ENCODE data around the gene RBM6. TPM values are rescaled to one million over a fixed set of nuclear protein-coding genes. Genes with fewer than 3 reads are reported as not detected.

RBM6 gene
- total RNA-seq, 1 experiment from 2014 or later: 118 TPM

DNA sequence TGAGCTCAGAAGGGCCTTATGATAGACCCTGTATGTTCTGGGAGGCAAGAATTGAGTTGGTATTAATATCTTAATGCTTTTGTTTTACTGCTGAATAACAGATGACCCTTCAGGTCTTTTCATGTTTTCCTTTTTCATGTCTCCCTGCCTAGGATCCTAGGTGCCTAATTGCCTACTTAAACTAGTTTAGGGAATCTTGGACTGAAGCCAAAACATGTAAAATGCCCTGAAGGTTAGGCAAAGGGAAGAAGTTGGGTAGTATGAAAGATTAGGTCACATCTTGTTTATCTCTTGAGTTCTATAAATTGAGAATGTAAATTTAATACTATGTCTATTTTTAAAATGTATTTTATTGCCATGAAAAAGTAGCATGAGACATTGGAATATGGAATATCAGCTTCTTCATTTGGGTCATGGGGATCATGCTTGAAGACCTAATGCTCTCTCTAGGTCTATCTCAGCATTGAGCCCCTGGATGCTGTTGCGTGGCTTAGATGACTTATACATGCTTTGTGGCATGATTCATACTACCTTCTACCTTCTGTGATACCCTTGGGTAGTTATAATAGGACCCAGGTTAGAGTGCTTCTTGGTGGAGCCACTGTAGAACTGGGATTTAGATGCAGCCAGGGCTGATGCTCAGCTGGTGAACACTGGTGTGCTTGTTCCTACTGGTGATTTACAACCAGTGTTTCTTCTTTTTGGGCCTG, 26.4 kb downstream of the RBM6 start:
- ChIA-PET POLR2A (no interaction called here), CTCF (no interaction called here)
- Mint-ChIP-seq H3K4me1 (peaks cover 5% of the 10 kb centered on the region), H3K9me3 (no peaks in the 10 kb centered on the region), H3K27ac (no peak overlapping the region), H3K36me3 (peaks cover 21% of the 10 kb centered on the region), H3K4me3 (no peak overlapping the region), H3K27me3 (ENCODE audit: low read depth) (no peaks in the 10 kb centered on the region)
- TF ChIP-seq, protein P1, sequence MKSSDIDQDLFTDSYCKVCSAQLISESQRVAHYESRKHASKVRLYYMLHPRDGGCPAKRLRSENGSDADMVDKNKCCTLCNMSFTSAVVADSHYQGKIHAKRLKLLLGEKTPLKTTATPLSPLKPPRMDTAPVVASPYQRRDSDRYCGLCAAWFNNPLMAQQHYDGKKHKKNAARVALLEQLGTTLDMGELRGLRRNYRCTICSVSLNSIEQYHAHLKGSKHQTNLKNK (CRISPR knock-in tag; IDR thresholded peaks at IDR 0.05): no peak
- no peak for TF ChIP-seq TP53 (CRISPR knock-in tag; IDR thresholded peaks at IDR 0.05)
- no peak for TF ChIP-seq ZNF219 (CRISPR knock-in tag; IDR thresholded peaks at IDR 0.05; ENCODE audit: borderline replicate concordance)
- no peak for TF ChIP-seq CBFB (CRISPR knock-in tag; IDR thresholded peaks at IDR 0.05; ENCODE audit: low read depth)
- no peak for TF ChIP-seq EMX1 (CRISPR knock-in tag; IDR thresholded peaks at IDR 0.05)
- no peak for TF ChIP-seq HMGA2 (CRISPR knock-in tag; IDR thresholded peaks at IDR 0.05)
- no peak for TF ChIP-seq USF2 (CRISPR knock-in tag; IDR thresholded peaks at IDR 0.05)
- TF ChIP-seq, protein P2, sequence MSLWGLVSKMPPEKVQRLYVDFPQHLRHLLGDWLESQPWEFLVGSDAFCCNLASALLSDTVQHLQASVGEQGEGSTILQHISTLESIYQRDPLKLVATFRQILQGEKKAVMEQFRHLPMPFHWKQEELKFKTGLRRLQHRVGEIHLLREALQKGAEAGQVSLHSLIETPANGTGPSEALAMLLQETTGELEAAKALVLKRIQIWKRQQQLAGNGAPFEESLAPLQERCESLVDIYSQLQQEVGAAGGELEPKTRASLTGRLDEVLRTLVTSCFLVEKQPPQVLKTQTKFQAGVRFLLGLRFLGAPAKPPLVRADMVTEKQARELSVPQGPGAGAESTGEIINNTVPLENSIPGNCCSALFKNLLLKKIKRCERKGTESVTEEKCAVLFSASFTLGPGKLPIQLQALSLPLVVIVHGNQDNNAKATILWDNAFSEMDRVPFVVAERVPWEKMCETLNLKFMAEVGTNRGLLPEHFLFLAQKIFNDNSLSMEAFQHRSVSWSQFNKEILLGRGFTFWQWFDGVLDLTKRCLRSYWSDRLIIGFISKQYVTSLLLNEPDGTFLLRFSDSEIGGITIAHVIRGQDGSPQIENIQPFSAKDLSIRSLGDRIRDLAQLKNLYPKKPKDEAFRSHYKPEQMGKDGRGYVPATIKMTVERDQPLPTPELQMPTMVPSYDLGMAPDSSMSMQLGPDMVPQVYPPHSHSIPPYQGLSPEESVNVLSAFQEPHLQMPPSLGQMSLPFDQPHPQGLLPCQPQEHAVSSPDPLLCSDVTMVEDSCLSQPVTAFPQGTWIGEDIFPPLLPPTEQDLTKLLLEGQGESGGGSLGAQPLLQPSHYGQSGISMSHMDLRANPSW (CRISPR knock-in tag; conservative IDR thresholded peaks at IDR 0.05; ENCODE audit: low read depth): no peak
- TF ChIP-seq, protein P3, sequence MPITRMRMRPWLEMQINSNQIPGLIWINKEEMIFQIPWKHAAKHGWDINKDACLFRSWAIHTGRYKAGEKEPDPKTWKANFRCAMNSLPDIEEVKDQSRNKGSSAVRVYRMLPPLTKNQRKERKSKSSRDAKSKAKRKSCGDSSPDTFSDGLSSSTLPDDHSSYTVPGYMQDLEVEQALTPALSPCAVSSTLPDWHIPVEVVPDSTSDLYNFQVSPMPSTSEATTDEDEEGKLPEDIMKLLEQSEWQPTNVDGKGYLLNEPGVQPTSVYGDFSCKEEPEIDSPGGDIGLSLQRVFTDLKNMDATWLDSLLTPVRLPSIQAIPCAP (CRISPR knock-in tag; IDR thresholded peaks at IDR 0.05): no peak
- TF ChIP-seq, protein P4, sequence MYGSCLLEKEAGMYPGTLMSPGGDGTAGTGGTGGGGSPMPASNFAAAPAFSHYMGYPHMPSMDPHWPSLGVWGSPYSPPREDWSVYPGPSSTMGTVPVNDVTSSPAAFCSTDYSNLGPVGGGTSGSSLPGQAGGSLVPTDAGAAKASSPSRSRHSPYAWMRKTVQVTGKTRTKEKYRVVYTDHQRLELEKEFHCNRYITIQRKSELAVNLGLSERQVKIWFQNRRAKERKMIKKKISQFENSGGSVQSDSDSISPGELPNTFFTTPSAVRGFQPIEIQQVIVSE (CRISPR knock-in tag; IDR thresholded peaks at IDR 0.05; ENCODE audit: borderline replicate concordance): no peak
- no peak for TF ChIP-seq GRHL2 (CRISPR knock-in tag; IDR thresholded peaks at IDR 0.05; ENCODE audit: insufficient replicate concordance, severe bottlenecking)
- TF ChIP-seq, protein P5, sequence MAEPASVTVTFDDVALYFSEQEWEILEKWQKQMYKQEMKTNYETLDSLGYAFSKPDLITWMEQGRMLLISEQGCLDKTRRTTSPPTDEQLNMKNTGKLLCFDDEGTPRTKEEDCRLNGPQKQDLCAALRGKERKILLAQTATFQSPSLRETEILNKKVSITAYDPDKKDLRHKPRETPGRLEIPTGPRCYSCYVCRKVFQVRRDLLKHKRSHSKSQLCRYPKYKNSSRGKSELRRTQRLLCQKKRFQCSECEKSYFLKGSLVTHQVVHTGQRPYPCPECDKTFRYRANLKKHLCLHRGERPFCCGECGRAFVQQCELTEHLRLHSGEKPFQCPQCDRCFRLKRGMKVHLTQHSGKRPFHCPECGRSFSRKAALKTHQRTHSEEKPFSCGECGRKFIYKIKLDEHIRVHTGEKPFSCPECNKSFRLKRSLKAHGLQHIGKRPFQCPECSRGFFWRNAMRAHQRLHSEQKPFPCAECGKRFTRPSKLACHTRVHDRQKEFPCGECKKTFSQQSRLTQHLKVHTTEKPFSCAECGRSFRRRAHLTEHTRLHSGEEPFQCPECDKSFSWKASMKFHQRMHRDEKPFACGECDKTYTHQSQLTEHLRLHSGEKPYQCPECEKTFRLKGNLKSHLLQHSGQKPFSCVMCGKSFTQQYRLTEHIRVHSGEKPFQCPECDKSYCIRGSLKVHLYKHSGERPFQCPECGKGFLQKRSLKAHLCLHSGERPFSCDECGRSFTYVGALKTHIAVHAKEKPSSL (CRISPR knock-in tag; conservative IDR thresholded peaks at IDR 0.05): no peak
- no peak for TF ChIP-seq CREM (CRISPR knock-in tag; IDR thresholded peaks at IDR 0.05)
- no peak for TF ChIP-seq ZSCAN18 (CRISPR knock-in tag; IDR thresholded peaks at IDR 0.05)
- TF ChIP-seq, protein P6, sequence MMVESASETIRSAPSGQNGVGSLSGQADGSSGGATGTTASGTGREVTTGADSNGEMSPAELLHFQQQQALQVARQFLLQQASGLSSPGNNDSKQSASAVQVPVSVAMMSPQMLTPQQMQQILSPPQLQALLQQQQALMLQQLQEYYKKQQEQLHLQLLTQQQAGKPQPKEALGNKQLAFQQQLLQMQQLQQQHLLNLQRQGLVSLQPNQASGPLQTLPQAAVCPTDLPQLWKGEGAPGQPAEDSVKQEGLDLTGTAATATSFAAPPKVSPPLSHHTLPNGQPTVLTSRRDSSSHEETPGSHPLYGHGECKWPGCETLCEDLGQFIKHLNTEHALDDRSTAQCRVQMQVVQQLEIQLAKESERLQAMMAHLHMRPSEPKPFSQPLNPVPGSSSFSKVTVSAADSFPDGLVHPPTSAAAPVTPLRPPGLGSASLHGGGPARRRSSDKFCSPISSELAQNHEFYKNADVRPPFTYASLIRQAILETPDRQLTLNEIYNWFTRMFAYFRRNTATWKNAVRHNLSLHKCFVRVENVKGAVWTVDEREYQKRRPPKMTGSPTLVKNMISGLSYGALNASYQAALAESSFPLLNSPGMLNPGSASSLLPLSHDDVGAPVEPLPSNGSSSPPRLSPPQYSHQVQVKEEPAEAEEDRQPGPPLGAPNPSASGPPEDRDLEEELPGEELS (CRISPR knock-in tag; IDR thresholded peaks at IDR 0.05): no peak
- no peak for TF ChIP-seq MXD4 (CRISPR knock-in tag; IDR thresholded peaks at IDR 0.05; ENCODE audit: borderline replicate concordance)
- ATAC-seq: no peak
- DNase-seq (ENCODE audit: low spot score): no peak
